Measurements from ENCODE around the gene CAPN5.

DNA sequence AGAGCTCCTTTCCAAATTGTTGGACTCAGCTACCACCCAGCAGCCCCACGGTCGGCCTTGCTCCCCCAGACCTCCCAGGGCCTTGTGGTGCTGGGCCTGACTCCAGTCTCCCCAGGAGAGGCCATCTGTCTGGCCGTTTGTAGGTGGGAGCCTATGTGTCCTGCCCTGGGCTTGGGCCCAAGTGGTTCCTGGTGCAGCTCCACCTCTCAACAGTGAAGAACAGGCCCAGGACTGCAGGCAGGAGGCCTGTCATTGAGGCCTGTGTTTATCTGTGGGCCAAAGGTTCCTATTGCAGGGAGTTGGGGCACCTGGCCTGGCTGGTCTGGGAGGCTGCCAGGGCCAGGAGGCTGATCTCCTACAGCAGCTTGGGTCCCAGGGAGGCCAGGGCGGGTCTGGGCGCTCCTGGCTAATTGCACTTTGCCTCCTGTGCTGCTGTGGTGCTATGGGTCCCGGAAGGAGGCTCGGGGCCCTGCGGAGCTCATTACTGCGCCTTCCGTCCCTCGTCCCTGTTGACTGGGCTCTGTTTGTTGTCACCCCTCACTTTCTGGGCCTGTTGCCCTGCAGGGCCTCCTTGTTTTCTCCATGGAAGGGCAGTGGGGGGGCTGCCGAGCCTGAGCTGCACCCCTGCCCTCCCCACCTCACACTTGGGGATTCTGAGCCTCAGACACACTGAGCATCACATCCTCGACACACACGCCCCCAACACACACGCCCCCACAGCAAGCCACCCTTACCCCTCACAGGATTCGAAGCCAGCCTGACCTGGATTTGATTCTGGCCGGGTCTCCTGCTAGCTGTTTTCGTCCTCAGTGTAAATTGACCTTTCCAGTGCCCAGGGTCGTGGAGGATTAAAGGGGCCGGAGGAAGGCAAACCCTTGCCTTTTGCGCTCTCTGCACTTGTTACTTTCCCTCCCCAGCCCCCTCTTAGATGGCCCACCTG is 29.1 kb downstream of the CAPN5 start:
- TF ChIP-seq, protein P1, sequence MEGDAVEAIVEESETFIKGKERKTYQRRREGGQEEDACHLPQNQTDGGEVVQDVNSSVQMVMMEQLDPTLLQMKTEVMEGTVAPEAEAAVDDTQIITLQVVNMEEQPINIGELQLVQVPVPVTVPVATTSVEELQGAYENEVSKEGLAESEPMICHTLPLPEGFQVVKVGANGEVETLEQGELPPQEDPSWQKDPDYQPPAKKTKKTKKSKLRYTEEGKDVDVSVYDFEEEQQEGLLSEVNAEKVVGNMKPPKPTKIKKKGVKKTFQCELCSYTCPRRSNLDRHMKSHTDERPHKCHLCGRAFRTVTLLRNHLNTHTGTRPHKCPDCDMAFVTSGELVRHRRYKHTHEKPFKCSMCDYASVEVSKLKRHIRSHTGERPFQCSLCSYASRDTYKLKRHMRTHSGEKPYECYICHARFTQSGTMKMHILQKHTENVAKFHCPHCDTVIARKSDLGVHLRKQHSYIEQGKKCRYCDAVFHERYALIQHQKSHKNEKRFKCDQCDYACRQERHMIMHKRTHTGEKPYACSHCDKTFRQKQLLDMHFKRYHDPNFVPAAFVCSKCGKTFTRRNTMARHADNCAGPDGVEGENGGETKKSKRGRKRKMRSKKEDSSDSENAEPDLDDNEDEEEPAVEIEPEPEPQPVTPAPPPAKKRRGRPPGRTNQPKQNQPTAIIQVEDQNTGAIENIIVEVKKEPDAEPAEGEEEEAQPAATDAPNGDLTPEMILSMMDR (IDR thresholded peaks at IDR 0.05): no peak
- TF ChIP-seq, protein P2, sequence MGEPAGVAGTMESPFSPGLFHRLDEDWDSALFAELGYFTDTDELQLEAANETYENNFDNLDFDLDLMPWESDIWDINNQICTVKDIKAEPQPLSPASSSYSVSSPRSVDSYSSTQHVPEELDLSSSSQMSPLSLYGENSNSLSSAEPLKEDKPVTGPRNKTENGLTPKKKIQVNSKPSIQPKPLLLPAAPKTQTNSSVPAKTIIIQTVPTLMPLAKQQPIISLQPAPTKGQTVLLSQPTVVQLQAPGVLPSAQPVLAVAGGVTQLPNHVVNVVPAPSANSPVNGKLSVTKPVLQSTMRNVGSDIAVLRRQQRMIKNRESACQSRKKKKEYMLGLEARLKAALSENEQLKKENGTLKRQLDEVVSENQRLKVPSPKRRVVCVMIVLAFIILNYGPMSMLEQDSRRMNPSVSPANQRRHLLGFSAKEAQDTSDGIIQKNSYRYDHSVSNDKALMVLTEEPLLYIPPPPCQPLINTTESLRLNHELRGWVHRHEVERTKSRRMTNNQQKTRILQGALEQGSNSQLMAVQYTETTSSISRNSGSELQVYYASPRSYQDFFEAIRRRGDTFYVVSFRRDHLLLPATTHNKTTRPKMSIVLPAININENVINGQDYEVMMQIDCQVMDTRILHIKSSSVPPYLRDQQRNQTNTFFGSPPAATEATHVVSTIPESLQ (CRISPR knock-in tag; IDR thresholded peaks at IDR 0.05): no peak
- TF ChIP-seq GABPB1 (CRISPR knock-in tag; IDR thresholded peaks at IDR 0.05) (peak; percentile 26; the same call in 1 of the 2 replicates), TCF7 (CRISPR knock-in tag; IDR thresholded peaks at IDR 0.05; ENCODE audit: low read depth) (no peak), SMAD4 (CRISPR knock-in tag; IDR thresholded peaks at IDR 0.05) (no peak), CBFB (CRISPR knock-in tag; IDR thresholded peaks at IDR 0.05; ENCODE audit: low read depth) (no peak), SP1 (CRISPR knock-in tag; conservative IDR thresholded peaks at IDR 0.05) (no peak), JAZF1 (CRISPR knock-in tag; IDR thresholded peaks at IDR 0.05) (no peak), FOXP1 (CRISPR knock-in tag; IDR thresholded peaks at IDR 0.05; ENCODE audit: borderline replicate concordance) (no peak), GRHL2 (CRISPR knock-in tag; IDR thresholded peaks at IDR 0.05; ENCODE audit: insufficient replicate concordance, severe bottlenecking) (no peak), NFYB (CRISPR knock-in tag; conservative IDR thresholded peaks at IDR 0.05; ENCODE audit: low read depth) (no peak)
- TF ChIP-seq, protein P3, sequence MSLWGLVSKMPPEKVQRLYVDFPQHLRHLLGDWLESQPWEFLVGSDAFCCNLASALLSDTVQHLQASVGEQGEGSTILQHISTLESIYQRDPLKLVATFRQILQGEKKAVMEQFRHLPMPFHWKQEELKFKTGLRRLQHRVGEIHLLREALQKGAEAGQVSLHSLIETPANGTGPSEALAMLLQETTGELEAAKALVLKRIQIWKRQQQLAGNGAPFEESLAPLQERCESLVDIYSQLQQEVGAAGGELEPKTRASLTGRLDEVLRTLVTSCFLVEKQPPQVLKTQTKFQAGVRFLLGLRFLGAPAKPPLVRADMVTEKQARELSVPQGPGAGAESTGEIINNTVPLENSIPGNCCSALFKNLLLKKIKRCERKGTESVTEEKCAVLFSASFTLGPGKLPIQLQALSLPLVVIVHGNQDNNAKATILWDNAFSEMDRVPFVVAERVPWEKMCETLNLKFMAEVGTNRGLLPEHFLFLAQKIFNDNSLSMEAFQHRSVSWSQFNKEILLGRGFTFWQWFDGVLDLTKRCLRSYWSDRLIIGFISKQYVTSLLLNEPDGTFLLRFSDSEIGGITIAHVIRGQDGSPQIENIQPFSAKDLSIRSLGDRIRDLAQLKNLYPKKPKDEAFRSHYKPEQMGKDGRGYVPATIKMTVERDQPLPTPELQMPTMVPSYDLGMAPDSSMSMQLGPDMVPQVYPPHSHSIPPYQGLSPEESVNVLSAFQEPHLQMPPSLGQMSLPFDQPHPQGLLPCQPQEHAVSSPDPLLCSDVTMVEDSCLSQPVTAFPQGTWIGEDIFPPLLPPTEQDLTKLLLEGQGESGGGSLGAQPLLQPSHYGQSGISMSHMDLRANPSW (CRISPR knock-in tag; conservative IDR thresholded peaks at IDR 0.05; ENCODE audit: low read depth): no peak
- TF ChIP-seq, protein P4, sequence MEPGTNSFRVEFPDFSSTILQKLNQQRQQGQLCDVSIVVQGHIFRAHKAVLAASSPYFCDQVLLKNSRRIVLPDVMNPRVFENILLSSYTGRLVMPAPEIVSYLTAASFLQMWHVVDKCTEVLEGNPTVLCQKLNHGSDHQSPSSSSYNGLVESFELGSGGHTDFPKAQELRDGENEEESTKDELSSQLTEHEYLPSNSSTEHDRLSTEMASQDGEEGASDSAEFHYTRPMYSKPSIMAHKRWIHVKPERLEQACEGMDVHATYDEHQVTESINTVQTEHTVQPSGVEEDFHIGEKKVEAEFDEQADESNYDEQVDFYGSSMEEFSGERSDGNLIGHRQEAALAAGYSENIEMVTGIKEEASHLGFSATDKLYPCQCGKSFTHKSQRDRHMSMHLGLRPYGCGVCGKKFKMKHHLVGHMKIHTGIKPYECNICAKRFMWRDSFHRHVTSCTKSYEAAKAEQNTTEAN (CRISPR knock-in tag; IDR thresholded peaks at IDR 0.05): no peak
